ENCODE data around the gene GLRA3. TPM values are rescaled to one million over a fixed set of nuclear protein-coding genes. Genes with fewer than 3 reads are reported as not detected.

GLRA3 gene
- total and polyA plus RNA-seq, 2 experiments from 2014 or later, result 0.03 to 0.19 TPM

DNA sequence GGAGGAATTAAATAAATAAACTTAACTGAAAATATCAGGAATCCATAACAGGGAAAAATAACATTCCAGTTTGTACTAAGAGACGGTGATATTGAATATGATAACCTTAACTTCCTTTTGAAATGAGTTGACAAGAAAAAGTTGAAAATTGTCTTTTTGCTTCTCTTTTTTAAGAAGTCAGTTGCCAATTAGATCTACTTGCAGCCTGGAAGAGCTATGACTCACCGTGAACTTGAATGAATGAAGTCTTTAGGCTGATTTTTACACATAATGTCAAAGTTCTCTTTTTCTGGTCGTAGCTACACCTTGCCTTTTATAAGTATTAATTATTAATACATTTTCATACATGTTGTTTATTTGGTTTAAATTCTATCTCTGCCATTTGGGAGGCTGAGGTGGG, 212.4 kb downstream of the GLRA3 start:
- Histone ChIP-seq H3K79me2 (replicated peaks; ENCODE audit: insufficient read depth) (no peaks in the 10 kb centered on the region), H3K4me1 (ENCODE audit: insufficient read depth) (no peaks in the 10 kb centered on the region), H3K36me3 (ENCODE audit: insufficient read depth) (no peaks in the 10 kb centered on the region), H3K27ac (ENCODE audit: low read depth) (no peak overlapping the region), H2AFZ (no peak overlapping the region), H4K20me1 (replicated peaks; ENCODE audit: insufficient read depth) (no peaks in the 10 kb centered on the region), H3K4me2 (no peak overlapping the region), H3K27me3 (ENCODE audit: insufficient read depth) (no peaks in the 10 kb centered on the region), H3K4me3 (no peak overlapping the region), H3K9me2 (ENCODE audit: insufficient read depth) (no peaks in the 10 kb centered on the region), H3F3A (replicated peaks; ENCODE audit: low read depth) (no peaks in the 10 kb centered on the region)
- no peak overlapping the region for H3K4me3 Mint-ChIP-seq
- no peaks in the 10 kb centered on the region for H3K4me1 Mint-ChIP-seq
- H3K36me3 Mint-ChIP-seq (ENCODE audit: low read depth), result peaks cover 12% of the 10 kb centered on the region
- no peaks in the 10 kb centered on the region for H3K27me3 Mint-ChIP-seq (ENCODE audit: insufficient read depth, low read depth, poor library complexity)
- no peak overlapping the region for H3K27ac Mint-ChIP-seq
- TF ChIP-seq JUNB (IDR thresholded peaks at IDR 0.05; ENCODE audit: unreplicated experiment) (no peak), EZH2 (IDR thresholded peaks at IDR 0.05; ENCODE audit: low read depth, unreplicated experiment) (no peak), ZNF331 (CRISPR knock-in tag; IDR thresholded peaks at IDR 0.05; ENCODE audit: low read depth) (no peak), CREB1 (CRISPR knock-in tag; IDR thresholded peaks at IDR 0.05; ENCODE audit: low read depth) (no peak), EZH2phosphoT487 (IDR thresholded peaks at IDR 0.05; ENCODE audit: unreplicated experiment) (no peak), ZNF114 (CRISPR knock-in tag; IDR thresholded peaks at IDR 0.05) (no peak), STAT1 (IDR thresholded peaks at IDR 0.05; ENCODE audit: unreplicated experiment) (no peak), POLR2AphosphoS5 (IDR thresholded peaks at IDR 0.05; ENCODE audit: low read depth) (no peak), NANOG (IDR thresholded peaks at IDR 0.05; ENCODE audit: borderline replicate concordance) (no peak)
- TF ChIP-seq, protein P1, sequence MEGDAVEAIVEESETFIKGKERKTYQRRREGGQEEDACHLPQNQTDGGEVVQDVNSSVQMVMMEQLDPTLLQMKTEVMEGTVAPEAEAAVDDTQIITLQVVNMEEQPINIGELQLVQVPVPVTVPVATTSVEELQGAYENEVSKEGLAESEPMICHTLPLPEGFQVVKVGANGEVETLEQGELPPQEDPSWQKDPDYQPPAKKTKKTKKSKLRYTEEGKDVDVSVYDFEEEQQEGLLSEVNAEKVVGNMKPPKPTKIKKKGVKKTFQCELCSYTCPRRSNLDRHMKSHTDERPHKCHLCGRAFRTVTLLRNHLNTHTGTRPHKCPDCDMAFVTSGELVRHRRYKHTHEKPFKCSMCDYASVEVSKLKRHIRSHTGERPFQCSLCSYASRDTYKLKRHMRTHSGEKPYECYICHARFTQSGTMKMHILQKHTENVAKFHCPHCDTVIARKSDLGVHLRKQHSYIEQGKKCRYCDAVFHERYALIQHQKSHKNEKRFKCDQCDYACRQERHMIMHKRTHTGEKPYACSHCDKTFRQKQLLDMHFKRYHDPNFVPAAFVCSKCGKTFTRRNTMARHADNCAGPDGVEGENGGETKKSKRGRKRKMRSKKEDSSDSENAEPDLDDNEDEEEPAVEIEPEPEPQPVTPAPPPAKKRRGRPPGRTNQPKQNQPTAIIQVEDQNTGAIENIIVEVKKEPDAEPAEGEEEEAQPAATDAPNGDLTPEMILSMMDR (conservative IDR thresholded peaks at IDR 0.05; ENCODE audit: low read depth in 2 of 2), result no peak
- TF ChIP-seq, protein P2, sequence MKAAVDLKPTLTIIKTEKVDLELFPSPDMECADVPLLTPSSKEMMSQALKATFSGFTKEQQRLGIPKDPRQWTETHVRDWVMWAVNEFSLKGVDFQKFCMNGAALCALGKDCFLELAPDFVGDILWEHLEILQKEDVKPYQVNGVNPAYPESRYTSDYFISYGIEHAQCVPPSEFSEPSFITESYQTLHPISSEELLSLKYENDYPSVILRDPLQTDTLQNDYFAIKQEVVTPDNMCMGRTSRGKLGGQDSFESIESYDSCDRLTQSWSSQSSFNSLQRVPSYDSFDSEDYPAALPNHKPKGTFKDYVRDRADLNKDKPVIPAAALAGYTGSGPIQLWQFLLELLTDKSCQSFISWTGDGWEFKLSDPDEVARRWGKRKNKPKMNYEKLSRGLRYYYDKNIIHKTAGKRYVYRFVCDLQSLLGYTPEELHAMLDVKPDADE (IDR thresholded peaks at IDR 0.05), result no peak
- TF ChIP-seq, protein P3, sequence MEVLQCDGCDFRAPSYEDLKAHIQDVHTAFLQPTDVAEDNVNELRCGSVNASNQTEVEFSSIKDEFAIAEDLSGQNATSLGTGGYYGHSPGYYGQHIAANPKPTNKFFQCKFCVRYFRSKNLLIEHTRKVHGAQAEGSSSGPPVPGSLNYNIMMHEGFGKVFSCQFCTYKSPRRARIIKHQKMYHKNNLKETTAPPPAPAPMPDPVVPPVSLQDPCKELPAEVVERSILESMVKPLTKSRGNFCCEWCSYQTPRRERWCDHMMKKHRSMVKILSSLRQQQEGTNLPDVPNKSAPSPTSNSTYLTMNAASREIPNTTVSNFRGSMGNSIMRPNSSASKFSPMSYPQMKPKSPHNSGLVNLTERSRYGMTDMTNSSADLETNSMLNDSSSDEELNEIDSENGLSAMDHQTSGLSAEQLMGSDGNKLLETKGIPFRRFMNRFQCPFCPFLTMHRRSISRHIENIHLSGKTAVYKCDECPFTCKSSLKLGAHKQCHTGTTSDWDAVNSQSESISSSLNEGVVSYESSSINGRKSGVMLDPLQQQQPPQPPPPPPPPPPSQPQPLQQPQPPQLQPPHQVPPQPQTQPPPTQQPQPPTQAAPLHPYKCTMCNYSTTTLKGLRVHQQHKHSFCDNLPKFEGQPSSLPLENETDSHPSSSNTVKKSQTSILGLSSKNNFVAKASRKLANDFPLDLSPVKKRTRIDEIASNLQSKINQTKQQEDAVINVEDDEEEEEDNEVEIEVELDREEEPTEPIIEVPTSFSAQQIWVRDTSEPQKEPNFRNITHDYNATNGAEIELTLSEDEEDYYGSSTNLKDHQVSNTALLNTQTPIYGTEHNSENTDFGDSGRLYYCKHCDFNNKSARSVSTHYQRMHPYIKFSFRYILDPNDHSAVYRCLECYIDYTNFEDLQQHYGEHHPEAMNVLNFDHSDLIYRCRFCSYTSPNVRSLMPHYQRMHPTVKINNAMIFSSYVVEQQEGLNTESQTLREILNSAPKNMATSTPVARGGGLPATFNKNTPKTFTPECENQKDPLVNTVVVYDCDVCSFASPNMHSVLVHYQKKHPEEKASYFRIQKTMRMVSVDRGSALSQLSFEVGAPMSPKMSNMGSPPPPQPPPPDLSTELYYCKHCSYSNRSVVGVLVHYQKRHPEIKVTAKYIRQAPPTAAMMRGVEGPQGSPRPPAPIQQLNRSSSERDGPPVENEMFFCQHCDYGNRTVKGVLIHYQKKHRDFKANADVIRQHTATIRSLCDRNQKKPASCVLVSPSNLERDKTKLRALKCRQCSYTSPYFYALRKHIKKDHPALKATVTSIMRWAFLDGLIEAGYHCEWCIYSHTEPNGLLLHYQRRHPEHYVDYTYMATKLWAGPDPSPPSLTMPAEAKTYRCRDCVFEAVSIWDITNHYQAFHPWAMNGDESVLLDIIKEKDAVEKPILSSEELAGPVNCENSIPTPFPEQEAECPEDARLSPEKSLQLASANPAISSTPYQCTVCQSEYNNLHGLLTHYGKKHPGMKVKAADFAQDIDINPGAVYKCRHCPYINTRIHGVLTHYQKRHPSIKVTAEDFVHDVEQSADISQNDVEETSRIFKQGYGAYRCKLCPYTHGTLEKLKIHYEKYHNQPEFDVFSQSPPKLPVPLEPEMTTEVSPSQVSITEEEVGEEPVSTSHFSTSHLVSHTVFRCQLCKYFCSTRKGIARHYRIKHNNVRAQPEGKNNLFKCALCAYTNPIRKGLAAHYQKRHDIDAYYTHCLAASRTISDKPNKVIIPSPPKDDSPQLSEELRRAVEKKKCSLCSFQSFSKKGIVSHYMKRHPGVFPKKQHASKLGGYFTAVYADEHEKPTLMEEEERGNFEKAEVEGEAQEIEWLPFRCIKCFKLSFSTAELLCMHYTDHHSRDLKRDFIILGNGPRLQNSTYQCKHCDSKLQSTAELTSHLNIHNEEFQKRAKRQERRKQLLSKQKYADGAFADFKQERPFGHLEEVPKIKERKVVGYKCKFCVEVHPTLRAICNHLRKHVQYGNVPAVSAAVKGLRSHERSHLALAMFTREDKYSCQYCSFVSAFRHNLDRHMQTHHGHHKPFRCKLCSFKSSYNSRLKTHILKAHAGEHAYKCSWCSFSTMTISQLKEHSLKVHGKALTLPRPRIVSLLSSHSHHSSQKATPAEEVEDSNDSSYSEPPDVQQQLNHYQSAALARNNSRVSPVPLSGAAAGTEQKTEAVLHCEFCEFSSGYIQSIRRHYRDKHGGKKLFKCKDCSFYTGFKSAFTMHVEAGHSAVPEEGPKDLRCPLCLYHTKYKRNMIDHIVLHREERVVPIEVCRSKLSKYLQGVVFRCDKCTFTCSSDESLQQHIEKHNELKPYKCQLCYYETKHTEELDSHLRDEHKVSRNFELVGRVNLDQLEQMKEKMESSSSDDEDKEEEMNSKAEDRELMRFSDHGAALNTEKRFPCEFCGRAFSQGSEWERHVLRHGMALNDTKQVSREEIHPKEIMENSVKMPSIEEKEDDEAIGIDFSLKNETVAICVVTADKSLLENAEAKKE (CRISPR knock-in tag; IDR thresholded peaks at IDR 0.05), result no peak
- TF ChIP-seq, protein P4, sequence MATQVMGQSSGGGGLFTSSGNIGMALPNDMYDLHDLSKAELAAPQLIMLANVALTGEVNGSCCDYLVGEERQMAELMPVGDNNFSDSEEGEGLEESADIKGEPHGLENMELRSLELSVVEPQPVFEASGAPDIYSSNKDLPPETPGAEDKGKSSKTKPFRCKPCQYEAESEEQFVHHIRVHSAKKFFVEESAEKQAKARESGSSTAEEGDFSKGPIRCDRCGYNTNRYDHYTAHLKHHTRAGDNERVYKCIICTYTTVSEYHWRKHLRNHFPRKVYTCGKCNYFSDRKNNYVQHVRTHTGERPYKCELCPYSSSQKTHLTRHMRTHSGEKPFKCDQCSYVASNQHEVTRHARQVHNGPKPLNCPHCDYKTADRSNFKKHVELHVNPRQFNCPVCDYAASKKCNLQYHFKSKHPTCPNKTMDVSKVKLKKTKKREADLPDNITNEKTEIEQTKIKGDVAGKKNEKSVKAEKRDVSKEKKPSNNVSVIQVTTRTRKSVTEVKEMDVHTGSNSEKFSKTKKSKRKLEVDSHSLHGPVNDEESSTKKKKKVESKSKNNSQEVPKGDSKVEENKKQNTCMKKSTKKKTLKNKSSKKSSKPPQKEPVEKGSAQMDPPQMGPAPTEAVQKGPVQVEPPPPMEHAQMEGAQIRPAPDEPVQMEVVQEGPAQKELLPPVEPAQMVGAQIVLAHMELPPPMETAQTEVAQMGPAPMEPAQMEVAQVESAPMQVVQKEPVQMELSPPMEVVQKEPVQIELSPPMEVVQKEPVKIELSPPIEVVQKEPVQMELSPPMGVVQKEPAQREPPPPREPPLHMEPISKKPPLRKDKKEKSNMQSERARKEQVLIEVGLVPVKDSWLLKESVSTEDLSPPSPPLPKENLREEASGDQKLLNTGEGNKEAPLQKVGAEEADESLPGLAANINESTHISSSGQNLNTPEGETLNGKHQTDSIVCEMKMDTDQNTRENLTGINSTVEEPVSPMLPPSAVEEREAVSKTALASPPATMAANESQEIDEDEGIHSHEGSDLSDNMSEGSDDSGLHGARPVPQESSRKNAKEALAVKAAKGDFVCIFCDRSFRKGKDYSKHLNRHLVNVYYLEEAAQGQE (IDR thresholded peaks at IDR 0.05; ENCODE audit: unreplicated experiment), result no peak
- H3K9me3 Mint-ChIP-seq, result peaks cover 17% of the 10 kb centered on the region
- DNase-seq (ENCODE audit: low spot score) (no peak), ATAC-seq (no peak)

Data from GM23338 (cell line).